Measurements from ENCODE around the gene KIAA1755. TPM values are rescaled to one million over a fixed set of nuclear protein-coding genes. Genes with fewer than 3 reads are reported as not detected.

The KIAA1755 gene
- total RNA-seq, 1 donor from 2014 or later: 0.06 TPM

DNA sequence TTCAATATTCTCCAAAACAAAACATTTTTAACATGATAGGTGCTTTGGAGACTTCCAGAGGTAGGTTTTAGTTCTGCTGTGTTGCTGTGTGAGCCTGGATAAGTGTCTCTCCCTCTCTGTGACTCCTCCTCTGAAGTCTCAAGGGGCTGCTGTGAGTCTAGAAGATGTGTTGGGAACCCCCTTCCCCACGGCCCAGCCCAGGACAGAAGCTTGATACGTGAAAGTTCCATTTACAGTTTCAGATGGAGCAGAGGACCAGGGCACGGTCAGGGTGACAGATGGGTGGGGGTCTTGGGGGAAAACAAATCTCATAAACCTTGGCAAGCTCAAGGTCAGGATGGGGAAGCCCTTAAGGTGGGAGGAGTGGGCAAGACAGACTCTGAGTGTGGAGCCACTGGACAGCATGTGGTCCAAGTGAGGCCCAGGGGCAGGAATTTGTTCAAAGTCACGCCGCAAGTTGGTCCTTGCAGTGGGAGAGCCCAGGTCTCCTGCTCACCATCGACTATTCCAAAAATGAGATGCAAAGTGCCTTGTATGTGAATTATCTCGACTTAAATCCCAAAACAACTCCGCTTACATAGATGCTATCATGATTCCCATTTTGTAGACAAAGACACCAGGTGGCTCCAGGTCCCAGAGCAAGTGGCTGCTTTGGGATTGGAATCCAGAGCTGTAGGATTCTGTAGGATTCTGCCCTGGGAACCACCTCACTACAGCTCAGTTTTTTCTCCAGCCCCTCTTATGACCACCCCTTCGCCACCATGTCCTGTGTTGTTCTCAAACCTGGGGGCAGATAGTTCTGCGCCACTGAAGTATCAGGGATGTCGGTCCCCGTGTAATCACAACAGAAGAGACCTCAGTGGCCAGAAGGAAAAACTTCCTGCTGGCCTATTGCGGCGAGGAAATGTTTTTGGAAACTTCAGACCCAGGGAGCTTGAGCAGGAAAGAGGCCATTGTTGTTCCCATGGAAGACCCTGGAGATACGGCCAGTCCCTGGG lies 97.4 kb downstream of the KIAA1755 start:
- TF ChIP-seq, protein P1, sequence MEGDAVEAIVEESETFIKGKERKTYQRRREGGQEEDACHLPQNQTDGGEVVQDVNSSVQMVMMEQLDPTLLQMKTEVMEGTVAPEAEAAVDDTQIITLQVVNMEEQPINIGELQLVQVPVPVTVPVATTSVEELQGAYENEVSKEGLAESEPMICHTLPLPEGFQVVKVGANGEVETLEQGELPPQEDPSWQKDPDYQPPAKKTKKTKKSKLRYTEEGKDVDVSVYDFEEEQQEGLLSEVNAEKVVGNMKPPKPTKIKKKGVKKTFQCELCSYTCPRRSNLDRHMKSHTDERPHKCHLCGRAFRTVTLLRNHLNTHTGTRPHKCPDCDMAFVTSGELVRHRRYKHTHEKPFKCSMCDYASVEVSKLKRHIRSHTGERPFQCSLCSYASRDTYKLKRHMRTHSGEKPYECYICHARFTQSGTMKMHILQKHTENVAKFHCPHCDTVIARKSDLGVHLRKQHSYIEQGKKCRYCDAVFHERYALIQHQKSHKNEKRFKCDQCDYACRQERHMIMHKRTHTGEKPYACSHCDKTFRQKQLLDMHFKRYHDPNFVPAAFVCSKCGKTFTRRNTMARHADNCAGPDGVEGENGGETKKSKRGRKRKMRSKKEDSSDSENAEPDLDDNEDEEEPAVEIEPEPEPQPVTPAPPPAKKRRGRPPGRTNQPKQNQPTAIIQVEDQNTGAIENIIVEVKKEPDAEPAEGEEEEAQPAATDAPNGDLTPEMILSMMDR (conservative IDR thresholded peaks at IDR 0.05; ENCODE audit: low read depth, low read length): no peak
- DNase-seq (ENCODE audit: low read depth): no peak
- H3K4me3 ChIP-seq (ENCODE audit: low read depth, low read length): peak overlapping the region; percentile 85

DNA sequence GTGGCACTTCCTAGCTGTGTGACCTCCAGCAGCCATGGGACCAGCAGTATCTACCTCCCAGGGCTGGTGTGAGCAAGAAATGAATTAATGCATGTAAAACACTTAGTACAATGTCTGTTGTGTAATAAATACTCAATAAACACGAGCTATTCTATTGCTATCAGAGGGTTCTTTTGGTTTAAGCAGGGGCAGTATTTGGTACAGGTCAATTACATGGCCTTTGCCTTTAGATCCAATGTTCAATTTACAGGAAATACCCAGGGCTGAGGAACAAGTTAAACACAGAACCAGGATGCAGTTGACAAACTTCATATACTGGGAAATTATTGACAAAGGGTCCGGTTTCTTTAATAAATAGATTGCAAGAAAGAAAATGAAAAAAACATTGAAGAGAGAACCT lies 98.4 kb downstream of the KIAA1755 start:
- no peak overlapping the region for H3K4me3 ChIP-seq (ENCODE audit: low read depth, low read length)
- DNase-seq (ENCODE audit: low read depth): no peak
- TF ChIP-seq, protein P1 (conservative IDR thresholded peaks at IDR 0.05; ENCODE audit: low read depth, low read length): no peak

DNA sequence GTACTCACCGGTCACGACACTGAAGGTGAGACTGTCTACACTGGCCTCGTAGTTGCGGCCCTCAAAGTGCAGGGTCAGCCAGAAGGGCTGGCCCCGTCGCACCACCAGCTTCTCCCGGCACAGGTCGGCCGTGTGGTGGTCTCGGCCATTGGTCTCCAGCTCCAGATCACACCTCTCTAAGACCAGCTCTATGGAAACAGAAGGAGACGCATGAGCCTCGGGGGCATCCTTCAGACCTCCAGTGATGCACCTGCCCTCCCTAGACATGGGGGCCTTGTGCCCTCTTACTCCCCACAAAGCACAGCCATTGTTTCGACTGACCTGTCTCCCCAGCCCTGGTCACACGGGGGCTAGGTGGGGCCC lies 99.1 kb downstream of the KIAA1755 start:
- TF ChIP-seq, protein P1 (conservative IDR thresholded peaks at IDR 0.05; ENCODE audit: low read depth, low read length): no peak
- DNase-seq (ENCODE audit: low read depth): no peak
- H3K4me3 ChIP-seq (ENCODE audit: low read depth, low read length): no peak overlapping the region

Other genes starting within 250 kb of the KIAA1755 start
- 14.3 and 29.2 TPM in 2 replicates for gene TTI1, start 227.3 kb downstream of the KIAA1755 start, total RNA-seq
- gene RPRD1B, start 227.0 kb downstream of the KIAA1755 start, total RNA-seq: 13.0 and 19.9 TPM in 2 replicates
- 137 and 150 TPM in 2 replicates for gene TGM2, start 95.5 kb downstream of the KIAA1755 start, total RNA-seq
- gene BPI, start 43.4 kb upstream of the KIAA1755 start, total RNA-seq: not detected in 2 replicates
- gene LBP, start 85.7 kb upstream of the KIAA1755 start, total RNA-seq: not detected in 2 replicates
- 9.2 and 27.9 TPM in 2 replicates for gene SNHG17, start 174.6 kb upstream of the KIAA1755 start, total RNA-seq
- 17.1 and 19.1 TPM in 2 replicates for gene RALGAPB, start 212.1 kb upstream of the KIAA1755 start, total RNA-seq